HG03354 (cell line): ENCODE results near the gene MGST3.
"Not testable (repeated sequence)": the region's sequence is repeated elsewhere in the genome, so short reads cannot be mapped to it uniquely, and the experiment has no call there.

Experiments
- ATAC-seq: cut with Tn5 transposase; IDR thresholded peaks from one replicate; pipeline ENCODE4 v1.9.1; 2021; ENCODE audit warnings: mild to moderate bottlenecking; ENCODE audit not compliant: unreplicated experiment, poor library complexity, severe bottlenecking

Gene MGST3

DNA sequence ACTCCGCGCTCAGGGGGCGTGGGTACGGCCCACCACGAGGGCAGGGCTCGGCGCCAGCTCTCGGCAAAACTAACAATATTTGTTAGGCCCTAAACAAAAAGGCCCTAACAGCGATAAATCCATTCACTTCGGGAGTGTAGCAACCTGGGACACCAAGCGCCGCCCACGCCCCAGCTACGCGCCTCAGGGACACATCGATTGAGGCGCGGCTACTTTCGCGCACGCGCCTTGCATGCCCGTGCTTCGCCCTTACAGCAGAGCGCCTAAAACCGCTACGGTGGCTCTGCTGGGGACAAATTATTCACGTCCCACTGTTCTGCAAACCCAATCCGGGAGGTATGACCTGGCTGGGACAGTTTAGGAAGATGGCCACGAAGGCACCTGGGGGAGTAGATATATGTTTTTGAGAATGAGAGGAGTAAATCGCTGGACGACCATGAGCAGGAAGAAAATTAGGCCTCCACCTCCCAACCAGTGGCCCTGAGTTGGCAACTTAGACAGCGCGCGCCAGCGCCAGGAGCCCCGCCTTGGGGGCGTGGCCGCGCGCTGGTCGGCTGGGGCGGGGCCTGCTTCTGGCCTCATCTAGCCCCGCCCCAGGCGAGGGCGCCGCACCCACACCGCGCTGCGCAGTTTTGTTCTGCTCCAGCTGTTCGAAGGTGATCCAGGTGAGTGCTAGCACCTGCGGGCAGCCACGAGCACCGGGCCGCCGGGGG is at the start of gene MGST3:
Gene MGST3 (plus strand): TSS at position 606 of the 713 bp plus-strand sequence. CDS start 18,614 bp downstream, outside the sequence.
- ATAC-seq: peak; percentile 87

DNA sequence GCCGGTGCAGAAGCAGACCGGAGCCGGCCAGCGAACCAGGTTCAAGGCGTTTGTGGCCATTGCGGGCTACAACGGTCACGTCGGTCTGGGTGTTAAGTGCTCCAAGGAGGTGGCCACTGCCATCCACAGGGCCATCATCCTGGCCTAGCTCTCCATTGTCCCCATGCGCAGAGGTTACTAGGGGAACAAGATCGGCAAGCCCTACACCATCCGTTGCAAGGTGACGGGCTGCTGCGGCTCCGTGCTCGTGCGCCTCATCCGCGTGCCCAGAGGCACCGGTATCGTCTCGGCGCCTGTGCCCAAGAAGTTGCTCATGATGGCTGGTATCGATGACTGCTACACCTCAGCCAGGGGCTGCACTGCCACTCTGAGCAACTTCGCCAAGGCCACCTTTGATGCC is 49.1 kb upstream of the MGST3 start:
- no peak for ATAC-seq

GRCh38 chr1:165586398-165586797 is 44.6 kb upstream of the MGST3 start:
- ATAC-seq: no peak

- ATAC-seq: not testable (repeated sequence)
These were observed 39.6 kb upstream of the MGST3 start for GRCh38 chr1:165591391-165591790.

GRCh38 chr1:165592945-165593823 is 37.9 kb upstream of the MGST3 start:
- peak; percentile 46 for ATAC-seq

GRCh38 chr1:165595246-165595938 is 35.6 kb upstream of the MGST3 start:
- no peak for ATAC-seq

DNA sequence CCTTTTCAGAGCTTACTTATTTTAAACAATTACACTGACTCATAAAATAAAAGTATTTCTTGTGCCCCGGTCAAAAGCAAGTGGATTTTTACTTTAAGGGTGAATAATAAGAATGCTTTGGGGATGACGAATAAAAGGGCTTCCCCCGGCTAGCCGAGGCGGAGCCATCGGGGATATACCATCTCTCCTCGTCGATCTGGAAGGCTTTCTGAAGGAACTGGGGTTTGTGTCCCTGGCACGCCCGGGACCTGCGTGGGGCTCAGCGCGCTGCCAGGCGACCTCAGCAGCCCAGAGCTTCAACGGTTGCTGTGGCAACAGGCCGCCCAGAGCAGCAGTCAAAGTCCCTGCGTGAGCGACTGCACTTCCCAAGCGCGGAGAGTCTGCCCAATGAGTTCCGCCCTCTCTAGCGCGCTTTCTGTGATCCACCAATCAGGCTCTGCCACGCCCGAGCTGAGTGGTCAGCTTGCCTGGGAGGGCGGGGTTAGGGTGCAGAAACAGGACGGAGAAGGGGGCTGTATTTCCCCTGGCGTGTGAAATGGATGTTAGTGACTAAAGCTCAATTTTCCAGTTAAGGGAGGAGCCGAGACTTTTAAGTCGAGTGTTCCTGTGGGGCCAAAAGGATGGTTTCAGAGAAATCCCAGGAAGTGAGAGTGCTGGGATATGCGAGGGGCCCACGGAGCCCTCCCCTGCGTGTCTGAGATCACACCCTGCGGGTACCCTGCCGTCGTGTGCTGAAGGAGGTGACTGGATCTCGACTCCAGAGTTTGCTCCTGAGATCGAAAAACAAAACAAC is 33.0 kb upstream of the MGST3 start:
- peak; percentile 98 for ATAC-seq

DNA sequence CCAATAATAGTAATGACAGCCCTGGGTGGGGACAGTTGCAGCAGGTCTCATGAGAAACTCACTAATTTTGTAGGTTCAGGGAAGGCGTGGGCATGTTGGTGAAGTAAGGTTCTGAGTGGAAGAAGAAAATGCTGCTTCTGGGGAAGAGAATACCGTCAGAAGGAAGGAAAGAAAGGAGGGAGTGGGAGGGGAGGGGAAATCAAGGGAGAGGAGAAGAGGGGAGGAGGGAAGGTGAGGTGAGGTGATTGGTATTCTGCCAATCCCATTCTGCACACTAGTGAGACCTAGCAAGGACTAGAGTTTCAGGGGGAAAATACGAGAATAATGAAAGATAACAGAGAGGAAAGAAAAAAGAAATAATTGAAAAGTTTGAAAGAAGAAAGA is 32.4 kb upstream of the MGST3 start:
- no peak for ATAC-seq

- ATAC-seq: no peak
These were observed 30.2 kb upstream of the MGST3 start for GRCh38 chr1:165600793-165601192.

GRCh38 chr1:165603810-165604209 is 27.2 kb upstream of the MGST3 start:
- ATAC-seq: no peak

DNA sequence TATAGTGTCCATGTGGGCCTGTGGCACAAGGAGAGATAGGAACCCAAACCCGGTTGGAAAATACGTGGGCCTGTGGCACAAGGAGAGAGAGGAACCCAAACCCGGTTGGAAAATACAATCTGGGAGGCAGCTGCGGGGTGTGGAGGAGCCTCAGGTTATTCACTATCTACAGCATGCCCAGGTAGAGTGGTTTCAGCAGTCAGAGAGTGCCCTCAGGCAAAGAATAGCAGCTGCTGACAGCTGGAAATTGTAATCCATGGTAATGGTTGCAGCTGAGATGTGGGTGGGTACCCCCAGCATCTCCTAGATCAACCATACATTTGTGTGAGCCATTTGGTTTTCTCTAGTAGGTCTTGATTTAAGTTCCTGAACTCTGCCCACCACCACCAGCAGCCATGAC is 25.8 kb upstream of the MGST3 start:
- no peak for ATAC-seq

- not testable (repeated sequence) for ATAC-seq
These were observed 24.4 kb upstream of the MGST3 start for GRCh38 chr1:165606676-165607075.

- no peak for ATAC-seq
These were observed 20.2 kb upstream of the MGST3 start for GRCh38 chr1:165610866-165611265.

DNA sequence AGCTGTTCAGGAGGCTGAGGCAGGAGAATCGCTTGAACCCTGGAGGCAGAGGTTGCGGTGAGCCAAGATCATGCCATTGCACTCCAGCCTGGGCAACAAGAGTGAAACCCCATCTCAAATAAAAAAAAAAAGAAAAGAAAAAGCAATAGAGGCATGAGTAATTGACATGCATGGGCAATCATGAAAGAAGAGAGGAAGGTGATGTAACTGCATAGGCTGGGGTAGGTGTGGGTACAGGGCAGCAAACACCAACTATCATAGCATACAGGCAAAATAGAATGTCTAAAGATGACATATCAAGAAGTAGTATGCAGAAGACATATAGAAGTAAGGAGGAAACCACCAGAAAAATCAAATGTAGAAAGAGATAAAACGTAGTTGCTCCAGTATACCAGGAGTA is 19.0 kb upstream of the MGST3 start:
- ATAC-seq: no peak

GRCh38 chr1:165616054-165616612 is 14.9 kb upstream of the MGST3 start:
- no peak for ATAC-seq

DNA sequence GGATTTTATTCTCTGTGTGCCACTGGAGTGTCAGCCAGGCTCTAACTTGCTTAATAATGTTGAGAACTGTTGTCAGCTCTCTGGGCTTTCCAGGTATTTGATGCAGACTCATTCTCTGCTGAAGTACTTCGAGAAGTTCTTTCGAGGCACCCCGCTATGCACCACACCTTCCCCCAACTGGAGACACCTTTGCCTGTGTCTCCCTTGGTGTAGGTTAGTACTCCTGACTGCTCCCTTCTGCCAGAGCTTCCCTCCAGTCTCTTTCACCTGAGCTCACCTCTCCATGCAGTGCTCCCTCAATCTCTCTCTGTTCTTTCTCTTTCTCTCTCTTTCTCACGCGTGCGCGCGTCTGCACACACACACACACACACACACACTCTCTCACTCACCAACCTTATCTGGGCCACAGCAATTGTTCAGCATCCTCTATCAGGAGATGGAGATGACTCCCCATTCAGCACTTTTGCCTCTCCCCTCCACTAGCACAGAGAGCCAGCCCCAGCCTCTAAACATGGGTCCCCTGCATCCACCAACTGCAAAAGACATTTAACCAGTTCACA is 14.0 kb upstream of the MGST3 start:
- ATAC-seq: no peak

DNA sequence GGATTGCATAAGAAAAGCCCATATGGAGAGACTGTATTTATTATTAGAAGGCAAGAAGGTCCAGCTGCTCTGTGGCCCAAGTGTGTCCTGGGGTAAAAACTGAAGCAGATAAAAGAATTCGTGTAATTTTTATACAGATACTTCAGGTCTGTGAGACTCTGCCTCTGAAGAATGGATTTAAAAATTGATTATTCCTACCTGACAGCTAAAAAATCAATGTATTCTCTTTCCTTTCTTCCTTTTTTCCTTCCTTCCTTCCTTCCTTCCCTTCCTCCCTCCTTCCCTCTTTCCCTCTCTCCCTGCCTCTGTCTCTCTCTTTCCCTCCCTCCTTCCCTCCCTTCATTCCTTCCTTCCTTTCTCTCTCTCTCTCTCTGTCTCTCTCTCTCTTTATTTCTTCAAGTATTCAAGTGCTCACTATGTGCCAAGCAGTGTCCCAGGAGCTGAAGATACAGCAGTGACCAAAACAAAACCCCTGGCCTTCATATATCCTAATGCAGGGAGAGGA is 11.3 kb upstream of the MGST3 start:
- no peak for ATAC-seq

DNA sequence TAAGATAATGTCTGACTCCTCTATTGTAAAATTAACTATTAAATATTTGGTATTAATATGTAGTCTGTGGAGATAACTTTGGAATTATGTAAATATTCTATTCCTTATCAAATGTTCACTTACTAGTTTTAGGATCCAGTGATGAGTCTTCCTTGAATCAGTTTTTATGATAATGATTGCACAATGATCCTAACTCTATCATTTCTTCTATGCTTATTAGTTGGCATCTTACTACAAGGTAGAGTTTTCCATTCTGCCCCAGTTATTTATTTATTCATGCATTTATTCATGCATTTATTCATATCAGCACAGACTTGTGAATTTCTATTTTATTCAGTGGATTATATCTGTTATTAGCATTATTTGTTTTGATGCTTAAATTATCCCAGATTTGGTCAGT is 7.4 kb upstream of the MGST3 start:
- ATAC-seq: no peak

DNA sequence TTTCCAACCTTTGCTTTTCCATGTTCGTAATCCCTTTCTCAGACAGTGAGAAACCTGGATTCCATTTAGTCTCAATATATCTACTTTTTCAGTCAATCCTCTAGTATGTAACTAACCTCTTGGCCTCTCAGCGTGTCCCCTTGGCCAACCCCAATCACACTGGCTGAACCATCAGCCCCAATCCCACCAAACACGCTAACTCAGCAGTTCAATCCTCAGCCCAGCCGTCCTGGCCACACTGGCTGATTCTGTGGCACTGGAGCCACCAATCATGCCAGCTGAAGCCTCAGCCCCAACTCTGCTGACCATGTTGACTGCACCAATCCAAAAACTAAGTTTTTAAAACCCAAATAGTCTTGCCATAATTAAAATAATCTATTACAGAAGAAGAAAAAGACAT is 6.6 kb upstream of the MGST3 start:
- no peak for ATAC-seq
